ENCODE results near the gene DDX24.

GRCh38 chr14:94051779-94052178 lies 29.2 kb downstream of the DDX24 start:
- TF ChIP-seq CTCF (IDR thresholded peaks at IDR 0.05) (no peak), POLR2A (IDR thresholded peaks at IDR 0.05) (no peak)

Measured in body of pancreas (tissue), 4 donors.